ENCODE results near the gene MMADHC. TPM values are rescaled to one million over a fixed set of nuclear protein-coding genes. Genes with fewer than 3 reads are reported as not detected.

MMADHC gene
- total RNA-seq: 100 to 1,000 TPM; 140 to 205 (median 169) TPM

DNA sequence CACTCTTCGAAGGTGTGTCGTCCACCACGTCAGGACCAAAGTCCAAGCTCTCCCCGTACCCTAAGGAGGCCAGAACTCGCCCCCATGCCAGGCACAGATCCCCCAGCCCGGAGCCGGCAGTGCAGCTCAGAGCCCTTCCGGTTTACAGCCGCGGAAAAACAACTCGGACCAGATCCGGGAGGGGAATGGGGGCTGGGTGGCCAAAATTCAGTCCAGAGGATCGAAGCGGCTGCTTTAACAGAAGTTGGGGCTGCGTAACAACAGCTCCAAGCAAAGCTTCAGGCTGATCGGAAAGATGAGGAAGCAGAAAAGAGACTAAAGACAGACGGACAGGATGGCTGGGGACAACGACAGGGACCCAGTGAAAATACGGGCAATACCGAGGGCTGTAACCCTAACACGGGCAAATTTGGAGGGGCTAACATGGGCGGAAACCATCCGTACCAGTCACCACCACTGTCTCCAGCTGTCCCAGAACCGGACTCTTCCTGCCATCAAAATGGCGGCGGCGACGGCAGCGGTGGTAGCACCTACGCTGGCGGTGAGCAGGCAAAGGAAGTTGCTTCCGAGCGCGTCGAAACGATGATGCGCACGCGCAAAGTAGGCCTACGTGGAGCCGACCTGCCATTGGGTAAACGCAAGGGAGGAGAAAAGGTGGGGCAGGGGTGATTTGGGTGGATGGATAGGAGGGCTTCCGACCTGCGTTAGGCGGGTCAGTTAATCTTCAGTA, at the start of gene MMADHC:
Gene MMADHC (minus strand): TSS at position 556 of the 730 bp plus-strand sequence. CDS start 678 bp downstream, outside the sequence.
- no peaks in the 10 kb centered on the region for H3K27me3 ChIP-seq
- peak within 1 kb of the TSS; percentile 75 to 93 (median 92) for H3K4me3 ChIP-seq
- peak within 1 kb of the TSS; percentile 92 to 98 (median 97) for H3K27ac ChIP-seq
- H3K4me1 ChIP-seq: peaks cover 25 to 47% of the 10 kb centered on the region in 2 donors
- in situ Hi-C loops (cut with MboI; ENCODE audit: low sequenced_read_pairs in 4 of 4): loop anchor here in 3 of 4 donors (25.0 kb wide), 2 partner anchors 1825 to 1850 kb away; partner anchors contain the start of gene RIF1 (in 2 of the 3)
- DNase-seq (peak; percentile 93 to 96), ATAC-seq (peak; percentile 96 to 98)
- peak; percentile 80 to 87 for TF ChIP-seq POLR2A (IDR thresholded peaks at IDR 0.05)
- TF ChIP-seq, protein P1, sequence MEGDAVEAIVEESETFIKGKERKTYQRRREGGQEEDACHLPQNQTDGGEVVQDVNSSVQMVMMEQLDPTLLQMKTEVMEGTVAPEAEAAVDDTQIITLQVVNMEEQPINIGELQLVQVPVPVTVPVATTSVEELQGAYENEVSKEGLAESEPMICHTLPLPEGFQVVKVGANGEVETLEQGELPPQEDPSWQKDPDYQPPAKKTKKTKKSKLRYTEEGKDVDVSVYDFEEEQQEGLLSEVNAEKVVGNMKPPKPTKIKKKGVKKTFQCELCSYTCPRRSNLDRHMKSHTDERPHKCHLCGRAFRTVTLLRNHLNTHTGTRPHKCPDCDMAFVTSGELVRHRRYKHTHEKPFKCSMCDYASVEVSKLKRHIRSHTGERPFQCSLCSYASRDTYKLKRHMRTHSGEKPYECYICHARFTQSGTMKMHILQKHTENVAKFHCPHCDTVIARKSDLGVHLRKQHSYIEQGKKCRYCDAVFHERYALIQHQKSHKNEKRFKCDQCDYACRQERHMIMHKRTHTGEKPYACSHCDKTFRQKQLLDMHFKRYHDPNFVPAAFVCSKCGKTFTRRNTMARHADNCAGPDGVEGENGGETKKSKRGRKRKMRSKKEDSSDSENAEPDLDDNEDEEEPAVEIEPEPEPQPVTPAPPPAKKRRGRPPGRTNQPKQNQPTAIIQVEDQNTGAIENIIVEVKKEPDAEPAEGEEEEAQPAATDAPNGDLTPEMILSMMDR (IDR thresholded peaks at IDR 0.05 in 4 of 5, conservative IDR thresholded peaks at IDR 0.05 in 1 of 5): no peak
- no peaks in the 10 kb centered on the region for H3K9me3 ChIP-seq
- H3K36me3 ChIP-seq: peaks cover 0 to 13% of the 10 kb centered on the region in 2 donors
- intact Hi-C loops (cut with DNase I; ENCODE audit: low total_unique reads): loop anchor here (5.0 to 10.0 kb wide), 4 partner anchors 900 to 1745 kb away; partner anchors contain the start of genes EPC2, MBD5, ORC4 and RND3

DNA sequence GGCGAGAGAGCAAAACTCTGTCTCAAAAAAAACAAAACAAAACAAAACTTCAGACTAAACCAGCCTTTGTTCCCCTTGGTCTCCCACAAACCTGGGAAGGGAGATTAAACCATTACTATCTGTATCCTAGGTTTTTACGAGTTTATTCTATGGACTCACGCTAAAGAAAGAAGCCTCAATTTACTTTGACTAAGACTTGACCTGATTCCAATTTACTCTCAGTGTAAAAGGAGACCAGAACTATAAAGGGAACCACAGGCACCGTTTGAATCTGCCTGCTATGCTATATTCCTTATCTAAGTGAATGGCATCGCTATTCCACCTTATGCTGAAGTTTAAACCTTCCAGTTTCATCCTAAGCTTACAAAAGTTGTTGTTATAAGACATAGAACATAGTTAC, 46.5 kb upstream of the MMADHC start:
- H3K27me3 ChIP-seq: no peaks in the 10 kb centered on the region

DNA sequence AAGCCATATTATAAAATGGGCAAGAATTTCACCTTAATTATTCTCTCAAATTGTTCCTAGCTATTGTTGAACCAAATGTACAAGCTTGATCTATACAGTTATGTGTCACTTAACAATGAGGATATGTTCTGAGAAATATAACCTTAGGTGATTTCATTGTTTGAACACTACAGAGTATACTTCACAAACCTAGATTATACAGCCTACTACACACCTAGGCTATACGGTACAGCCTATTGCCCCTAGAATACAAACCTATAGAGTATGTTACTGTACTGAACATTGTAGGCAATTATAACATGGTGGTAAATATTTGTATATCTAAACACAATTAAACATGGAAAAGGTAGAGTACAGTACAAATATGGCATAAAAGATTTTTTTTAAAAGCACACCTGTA, 42.9 kb upstream of the MMADHC start:
- H3K36me3 ChIP-seq: no peaks in the 10 kb centered on the region
- DNase-seq (no peak), ATAC-seq (no peak)
- H3K27ac ChIP-seq: no peak overlapping the region
- no peak for TF ChIP-seq POLR2A (IDR thresholded peaks at IDR 0.05)
- TF ChIP-seq, protein P1 (IDR thresholded peaks at IDR 0.05 in 4 of 5, conservative IDR thresholded peaks at IDR 0.05 in 1 of 5): no peak
- intact Hi-C loops (cut with DNase I; ENCODE audit: low total_unique reads): no loop called here
- H3K4me1 ChIP-seq: no peaks in the 10 kb centered on the region
- no peaks in the 10 kb centered on the region for H3K9me3 ChIP-seq
- in situ Hi-C loops (cut with MboI; ENCODE audit: low sequenced_read_pairs in 4 of 4): loop anchor here in 1 of 4 donors (10.0 kb wide), 1 partner anchor 84 kb away; no protein-coding TSS in a partner anchor
- H3K4me3 ChIP-seq: no peak overlapping the region
- H3K27me3 ChIP-seq: no peaks in the 10 kb centered on the region

More for the DNA sequence above, 46.5 kb upstream of the MMADHC start:
- intact Hi-C loops (cut with DNase I; ENCODE audit: low total_unique reads): no loop called here
- no peak for DNase-seq
- H3K36me3 ChIP-seq: no peaks in the 10 kb centered on the region
- TF ChIP-seq, protein P1 (IDR thresholded peaks at IDR 0.05 in 4 of 5, conservative IDR thresholded peaks at IDR 0.05 in 1 of 5): no peak
- TF ChIP-seq POLR2A (IDR thresholded peaks at IDR 0.05): no peak
- H3K9me3 ChIP-seq: no peaks in the 10 kb centered on the region
- H3K27ac ChIP-seq: no peak overlapping the region
- in situ Hi-C loops (cut with MboI; ENCODE audit: low sequenced_read_pairs in 4 of 4): loop anchor here in 1 of 4 donors (10.0 kb wide), 1 partner anchor 81 kb away; no protein-coding TSS in a partner anchor
- no peak for ATAC-seq
- H3K4me3 ChIP-seq: no peak overlapping the region
- H3K4me1 ChIP-seq: no peaks in the 10 kb centered on the region

DNA sequence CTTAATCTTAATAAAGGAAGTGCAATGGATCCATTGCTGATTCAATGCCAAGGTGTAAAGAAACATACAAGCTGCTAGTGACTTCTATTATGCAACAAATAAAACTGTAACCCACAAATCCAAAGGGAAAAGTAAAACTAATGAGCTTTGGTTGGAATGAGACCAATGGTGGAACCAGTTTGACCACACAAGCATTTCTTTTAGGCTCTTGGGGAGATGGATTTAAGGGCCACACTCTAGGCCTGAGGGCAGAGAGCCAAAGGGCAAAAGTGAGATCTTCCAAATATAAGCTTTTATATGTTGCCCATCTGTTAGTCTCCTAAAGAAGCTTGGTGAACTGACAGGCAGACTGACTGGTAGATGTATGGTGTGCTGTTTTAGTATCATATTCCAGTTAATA, 41.5 kb upstream of the MMADHC start:
- Histone ChIP-seq H3K27ac (no peak overlapping the region), H3K9me3 (no peaks in the 10 kb centered on the region), H3K4me1 (no peaks in the 10 kb centered on the region), H3K36me3 (no peaks in the 10 kb centered on the region), H3K27me3 (no peaks in the 10 kb centered on the region), H3K4me3 (no peak overlapping the region)
- ATAC-seq: no peak
- in situ Hi-C loops (cut with MboI; ENCODE audit: low sequenced_read_pairs in 4 of 4): no loop called here
- DNase-seq: no peak
- TF ChIP-seq, protein P1 (IDR thresholded peaks at IDR 0.05 in 4 of 5, conservative IDR thresholded peaks at IDR 0.05 in 1 of 5): no peak
- TF ChIP-seq POLR2A (IDR thresholded peaks at IDR 0.05): no peak
- intact Hi-C loops (cut with DNase I; ENCODE audit: low total_unique reads): no loop called here

Measured in gastrocnemius medialis (tissue), 4 donors.